Putamen (tissue), 1 donor: ENCODE data around the gene C1S.

Source experiments
- DNase-seq: peaks from one replicate; pipeline ENCODE4 v3.0.0-alpha.2; 2016; ENCODE audit warnings: low spot score

C1S gene

DNA sequence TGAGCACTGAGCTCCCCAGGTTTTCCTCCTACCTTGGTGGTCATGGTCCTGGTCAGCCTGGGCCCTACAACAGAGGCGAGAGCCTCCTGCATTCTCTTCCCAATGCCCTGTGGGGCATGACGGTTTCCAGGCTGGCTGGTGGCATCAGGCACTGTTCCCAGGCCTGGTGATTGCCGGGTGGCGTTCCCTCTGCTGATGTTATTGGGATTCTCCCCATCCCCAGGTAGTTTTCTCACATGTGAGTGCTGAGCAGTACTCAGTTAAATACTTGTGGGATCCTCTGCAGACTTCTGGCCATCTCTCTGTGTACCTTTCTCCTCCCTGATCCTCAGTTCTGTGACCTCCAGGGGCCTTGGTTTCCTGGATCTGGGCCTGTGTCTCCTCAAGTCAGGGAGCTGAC lies 16.0 kb downstream of the C1S start:
- no peak for DNase-seq

DNA sequence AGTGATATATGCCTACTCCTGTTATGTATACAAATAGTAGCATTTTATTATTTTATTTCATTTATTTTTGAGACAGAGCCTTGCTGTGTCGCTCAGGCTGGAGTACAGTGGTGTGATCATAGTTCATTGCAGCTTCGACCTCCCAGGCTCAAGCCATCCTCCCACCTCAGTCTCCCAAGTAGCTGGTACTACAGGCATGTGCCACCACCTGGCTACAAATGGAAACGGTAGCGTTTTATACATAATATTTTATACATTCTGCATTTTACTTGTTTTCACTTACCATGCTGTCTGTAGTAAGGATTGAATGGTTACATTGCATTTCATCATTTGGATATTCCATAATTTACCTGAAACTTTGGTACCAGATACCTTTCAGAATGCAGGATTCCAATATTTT lies 17.6 kb downstream of the C1S start:
- DNase-seq = no peak

DNA sequence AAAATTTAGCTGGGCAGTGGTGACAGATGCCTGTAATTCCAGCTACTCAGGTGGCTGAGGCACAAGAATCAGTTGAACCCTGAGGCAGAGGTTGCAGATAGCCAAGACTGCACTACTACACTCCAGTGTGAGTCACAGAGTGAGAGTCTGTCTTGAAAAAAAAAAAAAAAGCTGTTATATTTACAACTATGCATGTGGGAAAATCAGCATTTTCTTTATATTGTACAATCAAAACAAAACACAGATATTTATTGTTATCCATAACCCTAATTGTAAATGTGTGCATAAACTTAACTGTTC lies 19.3 kb downstream of the C1S start:
- no peak for DNase-seq

DNA sequence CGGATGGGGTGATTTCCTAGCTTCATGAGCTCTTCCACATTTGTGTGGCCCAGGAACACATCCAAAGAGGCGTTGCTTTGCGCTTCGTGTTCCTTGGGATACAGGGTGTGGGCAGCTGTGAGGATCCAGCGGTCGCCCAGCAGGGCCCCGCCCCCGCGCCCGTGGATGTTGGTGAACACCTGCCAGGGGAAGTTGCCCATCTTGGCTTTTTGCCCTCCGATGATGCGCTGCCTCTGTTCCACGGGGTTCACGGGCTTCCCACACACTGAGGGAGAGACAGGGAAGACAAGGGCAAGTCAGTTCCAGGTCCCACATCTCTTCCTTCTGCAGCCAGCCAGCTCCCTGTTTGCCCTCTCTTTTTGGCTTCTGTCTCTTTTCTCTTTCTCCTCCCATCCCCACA lies 20.5 kb downstream of the C1S start:
- no peak for DNase-seq

DNA sequence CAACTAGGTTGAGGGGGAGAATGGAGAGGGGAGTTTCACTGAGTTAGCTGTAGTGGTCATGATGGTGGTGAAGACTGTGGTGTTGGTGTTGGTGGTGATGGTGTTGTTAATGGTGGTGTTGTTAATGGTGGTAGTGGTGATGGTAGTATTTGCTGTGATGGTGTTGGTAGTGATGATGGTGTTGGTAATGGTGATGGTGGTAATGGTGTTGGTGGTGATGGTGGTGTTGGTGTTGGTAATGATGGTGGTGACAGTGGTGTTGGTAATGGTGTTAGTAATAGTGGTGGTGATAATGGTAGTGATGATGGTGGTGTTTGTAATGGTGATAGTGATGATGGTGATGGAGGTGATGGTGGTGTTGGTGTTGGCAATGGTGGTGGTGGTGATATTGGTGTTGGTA lies 22.6 kb downstream of the C1S start:
- DNase-seq = no peak

DNA sequence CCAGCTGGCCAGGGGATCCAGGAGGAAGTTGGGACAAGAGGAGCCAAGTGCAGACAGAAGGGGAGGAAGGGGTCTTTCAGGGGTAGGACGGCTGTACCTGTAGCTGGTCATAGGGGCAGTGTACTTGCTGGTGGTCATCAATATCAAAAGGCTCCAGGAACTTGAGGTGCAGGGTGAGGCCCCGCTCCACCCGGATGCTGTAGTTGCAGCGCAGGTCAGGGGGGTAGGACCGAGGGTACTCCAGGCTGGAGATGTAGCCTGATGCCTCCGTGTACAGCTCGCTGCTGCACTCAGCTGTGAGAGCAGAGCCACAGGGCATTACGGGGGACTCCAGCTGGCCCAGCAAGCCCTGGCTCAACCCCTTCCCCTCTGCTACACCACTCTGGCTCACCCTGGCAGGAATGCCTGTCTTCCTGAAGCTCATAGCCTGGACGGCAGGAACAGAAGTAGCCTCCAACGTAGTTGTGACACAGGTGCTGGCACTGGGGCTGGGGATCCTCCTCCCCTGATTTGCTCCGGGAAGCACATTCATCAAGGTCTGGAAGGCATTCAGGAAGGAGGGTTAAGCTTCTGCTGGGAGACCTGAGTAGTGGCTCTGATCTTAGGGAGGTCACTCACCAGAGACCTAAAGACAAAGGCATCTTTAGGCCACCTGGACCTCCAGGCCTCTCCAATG lies 28.8 kb downstream of the C1S start:
- no peak for DNase-seq

DNA sequence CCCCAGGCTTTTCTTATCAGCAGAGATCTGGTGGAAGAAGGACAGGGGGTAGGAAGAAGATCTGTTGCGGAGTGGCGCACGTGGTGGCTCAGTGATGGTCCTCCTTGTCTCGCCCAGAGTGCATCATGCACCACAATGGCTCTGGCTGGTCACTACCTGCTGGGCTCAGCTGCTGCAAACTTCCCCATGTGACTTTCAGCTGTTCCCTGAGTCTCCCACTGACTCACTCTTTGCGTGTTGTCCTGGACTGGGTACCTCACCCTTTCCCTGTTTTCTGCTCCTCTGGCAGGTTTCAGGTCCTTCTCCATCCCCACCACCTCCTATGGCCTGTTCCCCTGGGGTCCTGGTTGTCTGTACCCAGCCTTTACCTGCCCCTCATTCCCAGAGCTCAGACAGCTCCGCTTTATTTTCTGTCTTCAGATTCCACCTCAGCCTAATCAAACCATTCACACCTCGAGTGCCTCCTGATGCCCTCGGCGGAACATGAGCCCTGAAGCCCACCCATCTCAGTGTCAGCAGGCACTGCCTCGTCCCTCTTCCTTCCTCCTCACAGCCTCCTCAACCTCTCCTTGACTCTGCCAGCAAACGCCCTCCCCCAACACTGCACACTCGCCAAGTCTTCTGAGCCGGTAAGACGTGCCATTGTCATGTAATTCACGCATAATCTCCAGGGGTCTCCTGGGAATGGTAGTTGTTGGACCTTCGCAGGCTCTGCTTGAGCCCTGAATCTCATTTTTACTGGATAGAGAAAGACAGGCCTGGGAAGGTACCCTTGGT lies 29.9 kb downstream of the C1S start:
- no peak for DNase-seq

DNA sequence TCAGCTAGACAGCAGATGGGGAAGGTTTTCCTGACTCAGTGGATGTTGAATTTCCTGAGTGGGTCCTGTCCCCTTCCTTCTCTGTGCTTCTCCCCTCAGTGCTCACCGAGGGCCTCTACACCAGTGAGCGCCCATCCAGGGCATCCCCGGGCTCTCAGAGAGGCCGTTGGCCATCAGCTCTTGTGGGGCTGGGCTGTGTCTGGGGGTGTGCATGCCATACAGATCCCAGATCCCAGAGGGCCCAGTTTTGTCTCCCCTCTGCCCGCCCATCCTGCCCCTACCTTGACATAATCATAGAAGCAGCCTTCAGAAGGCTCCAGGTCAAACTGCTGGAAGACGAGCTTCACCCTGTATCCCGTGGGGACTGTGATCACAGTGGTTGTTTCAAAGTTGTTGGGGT lies 30.7 kb downstream of the C1S start:
- no peak for DNase-seq

DNA sequence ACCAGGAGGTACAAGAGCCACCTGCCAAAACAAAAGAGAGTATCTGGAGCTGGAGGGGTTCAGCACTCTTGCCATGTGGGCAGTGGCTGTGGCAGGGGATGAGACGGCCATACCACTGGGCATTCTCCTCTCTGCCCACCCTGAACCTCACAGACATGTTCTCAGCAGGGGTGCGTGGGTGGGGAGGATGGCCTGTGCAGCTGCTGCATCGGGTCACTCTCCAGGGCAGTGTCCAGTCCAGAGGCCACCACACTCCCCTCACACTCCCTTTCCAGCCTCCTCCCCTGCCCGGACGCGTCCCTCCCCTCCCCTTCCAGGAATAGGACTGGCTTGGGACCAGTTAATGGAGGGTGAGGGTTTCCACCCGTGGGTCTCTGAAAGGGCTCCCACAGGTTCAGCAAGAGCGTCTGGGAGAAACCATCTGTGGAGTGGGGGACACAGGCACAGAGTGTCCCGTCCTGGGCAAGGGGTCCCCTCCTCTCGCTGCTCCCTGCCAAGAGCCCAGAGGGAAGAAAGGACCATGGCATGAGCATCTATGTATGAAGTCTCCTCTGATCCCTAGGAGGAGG lies 31.2 kb downstream of the C1S start:
- no peak for DNase-seq

DNA sequence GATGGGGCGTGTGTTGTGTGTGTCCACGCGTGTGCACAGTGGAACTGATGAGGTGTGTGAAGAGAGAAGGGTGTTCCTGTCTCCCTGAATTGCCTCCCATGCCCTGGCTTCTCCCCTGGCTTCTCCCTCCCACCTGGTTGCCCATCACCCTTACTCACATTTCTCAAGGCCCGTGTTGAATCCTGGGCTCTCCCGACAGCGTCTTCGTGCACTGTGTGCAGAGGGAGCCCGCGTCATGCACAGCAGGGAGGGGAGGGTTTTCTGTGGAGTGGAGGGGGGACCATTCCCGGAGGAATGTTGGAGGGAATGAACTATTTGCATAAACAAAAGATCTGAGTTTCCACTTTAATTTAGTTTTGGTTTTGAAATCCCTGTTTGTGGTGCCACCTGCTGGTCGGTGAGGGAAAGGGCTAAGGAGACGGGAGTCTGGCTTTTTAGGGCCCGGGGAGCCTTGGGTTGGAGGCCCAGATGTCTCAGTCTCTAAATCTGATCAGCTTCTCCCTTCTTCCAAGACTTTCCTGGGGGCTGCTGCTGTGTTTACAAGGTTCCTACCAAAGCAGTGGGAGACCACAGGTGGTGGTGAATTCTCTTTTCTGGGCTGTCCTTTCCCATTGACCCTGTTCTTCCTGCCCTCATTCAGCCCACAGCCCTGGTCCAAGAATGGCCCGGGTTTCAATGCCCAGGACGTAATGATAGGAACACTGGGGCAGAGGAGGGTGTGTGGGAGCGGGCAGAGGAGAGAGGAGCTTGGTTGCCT lies 31.9 kb downstream of the C1S start, which contains the start of gene C1R:
C1R (minus strand) TSS at position 217 of the 757 bp plus-strand sequence; CDS start at position 160, 57 bp downstream.
- DNase-seq = peak; percentile 34

DNA sequence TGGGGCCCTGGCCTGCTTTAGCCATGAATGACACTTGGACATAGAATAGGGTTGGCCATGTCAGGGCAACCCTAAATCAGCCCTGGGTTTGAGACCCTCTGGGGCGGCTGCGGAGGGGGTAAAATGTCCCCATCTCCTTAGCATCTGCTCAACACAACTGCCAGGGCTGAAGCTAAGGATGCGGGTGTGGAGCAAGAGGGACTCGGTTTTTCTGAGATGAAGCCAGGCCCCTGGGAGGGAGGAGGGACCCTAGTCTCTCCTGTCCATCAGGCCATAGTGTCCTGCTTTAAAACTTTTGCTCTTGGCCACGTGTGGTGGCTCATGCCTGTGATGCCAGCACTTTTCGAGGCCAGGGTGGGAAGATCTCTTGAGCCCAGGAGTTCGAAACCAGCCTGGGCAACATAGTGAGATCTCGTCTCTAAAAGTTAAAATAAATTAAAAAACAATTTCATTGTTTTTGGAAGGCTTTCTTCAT lies 32.5 kb downstream of the C1S start:
- DNase-seq = no peak

DNA sequence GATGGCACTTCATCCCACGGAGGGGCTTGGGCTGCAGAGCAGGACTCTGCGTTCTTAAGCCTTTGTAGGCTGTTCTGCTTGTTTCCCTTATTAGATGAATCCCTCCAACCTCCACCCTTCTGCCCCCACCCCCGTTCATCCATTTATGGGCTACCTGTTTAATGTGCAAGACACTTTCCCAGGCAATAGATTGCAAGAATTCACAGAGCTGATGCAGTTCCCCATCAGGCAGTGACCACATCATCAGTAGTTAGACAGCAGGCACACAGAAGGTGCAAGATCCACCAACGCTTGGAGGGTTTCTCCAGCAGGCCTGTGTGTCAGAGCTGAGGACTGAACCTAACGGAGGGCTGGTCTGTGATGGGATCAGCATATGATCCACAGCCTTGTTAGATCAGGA lies 33.0 kb downstream of the C1S start:
- DNase-seq = no peak

DNA sequence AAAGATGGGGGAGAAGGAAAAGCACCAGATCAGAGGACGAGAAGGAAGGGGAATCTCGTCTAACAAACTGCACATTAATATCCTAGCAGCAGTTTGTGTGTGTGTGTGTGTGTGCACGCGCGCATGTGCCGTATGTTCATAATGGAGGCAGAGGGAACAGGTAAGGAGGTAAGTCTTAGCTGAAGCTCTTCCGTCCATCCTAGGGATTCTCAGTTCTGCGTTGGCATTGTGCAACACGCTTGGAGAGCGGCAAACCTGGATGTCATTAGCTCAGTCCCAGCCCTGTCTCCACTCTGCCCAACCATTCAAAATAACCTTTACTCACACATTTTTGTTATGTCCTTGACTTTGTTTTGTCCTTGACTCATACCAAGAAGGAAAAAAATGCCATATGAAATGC lies 33.4 kb downstream of the C1S start:
- no peak for DNase-seq

DNA sequence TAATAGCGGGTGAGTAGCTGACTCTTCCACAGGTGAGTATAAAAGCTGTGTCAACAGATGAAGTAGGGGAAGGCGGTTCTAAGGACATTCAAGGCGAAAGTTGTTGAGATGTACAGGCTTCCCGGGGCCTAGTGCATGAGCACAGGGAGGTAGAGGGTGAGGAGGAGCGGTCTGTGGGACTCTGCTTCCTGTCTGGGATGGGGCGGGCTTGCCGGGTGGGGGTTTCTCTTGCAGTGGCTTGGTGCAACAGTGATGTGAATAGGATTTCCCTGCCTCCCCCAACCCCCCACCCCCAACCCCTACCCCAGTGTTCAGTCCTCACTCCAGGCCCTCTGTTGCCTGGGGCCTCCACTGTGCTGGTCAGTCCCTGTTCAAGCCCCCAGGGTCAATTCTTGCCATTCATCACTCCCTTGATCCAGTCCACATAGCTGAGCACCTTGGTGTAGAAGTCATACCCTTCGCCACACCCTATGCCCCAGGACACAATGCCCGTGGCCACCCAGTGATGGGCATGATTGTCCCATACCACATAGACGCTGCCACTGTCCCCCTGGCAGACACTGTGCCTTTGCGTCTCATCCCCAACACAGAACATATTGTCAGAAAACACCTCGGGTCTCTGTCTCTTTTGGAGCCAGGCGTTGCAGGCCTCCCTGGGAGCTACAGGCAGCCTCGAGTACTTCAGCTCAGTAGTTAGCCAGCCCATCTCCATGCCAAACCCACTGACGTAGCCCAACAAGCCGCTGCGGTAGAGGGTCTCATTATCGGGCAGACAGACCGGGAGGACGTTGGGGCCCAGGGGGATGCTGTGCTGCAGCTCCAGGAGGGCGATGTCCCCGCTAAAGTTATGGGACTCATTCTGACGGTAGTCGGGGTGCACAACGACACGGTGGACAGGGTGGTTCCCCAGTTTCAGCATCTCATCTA lies 35.8 kb downstream of the C1S start:
- no peak for DNase-seq

DNA sequence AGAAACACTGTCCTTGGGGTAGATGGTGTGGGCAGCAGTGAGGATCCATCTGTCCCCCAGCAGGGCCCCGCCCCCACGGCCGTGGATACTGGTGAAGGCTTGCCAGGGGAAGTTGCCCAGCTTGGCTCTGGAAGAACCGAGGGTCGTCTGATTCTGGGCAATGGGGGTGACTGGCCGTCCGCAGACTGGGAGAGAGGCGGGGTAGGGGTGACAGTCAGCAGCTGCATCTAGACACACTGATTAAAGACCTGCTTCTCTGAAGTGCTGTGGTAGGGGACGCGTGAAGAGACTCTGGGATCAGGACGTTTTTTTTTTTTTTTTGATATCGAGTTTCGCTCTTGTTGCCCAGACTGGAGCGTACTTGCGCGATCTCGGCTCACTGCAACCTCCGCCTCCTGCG lies 36.5 kb downstream of the C1S start:
- DNase-seq = no peak

DNA sequence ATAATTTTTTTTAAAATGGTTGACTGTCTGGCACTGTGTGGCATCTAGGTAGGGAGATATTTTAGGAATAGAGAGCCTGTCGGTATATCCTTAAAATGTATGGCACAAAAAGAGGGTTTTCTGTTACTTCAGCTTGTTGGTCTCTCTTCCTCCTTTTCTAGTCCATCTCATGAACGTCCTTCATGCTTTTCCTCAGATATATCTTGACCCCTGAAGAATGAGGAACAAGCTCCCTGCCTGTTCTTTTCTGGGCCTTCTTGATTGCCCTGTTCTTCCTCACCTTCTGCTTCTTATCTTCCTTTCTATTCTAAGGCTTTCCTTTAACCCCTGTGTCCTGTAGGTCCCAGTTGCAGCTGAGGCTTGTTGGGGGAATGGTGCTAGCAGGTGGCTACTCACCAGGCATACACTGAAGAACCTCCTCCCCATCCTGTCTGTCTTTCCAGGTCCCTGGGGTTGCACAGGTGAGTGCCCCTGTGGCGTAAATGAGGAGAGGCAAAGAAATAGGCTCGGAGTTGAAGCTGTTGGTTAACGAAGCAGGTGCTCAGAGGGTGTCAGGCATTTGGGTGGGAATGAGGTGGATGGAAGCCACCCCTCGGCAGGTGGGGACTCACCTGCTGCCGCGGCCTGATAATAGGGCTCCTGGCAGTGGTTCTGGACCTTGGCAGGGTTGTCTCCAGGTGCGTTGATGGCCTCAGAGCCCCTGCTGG lies 38.9 kb downstream of the C1S start:
- no peak for DNase-seq

DNA sequence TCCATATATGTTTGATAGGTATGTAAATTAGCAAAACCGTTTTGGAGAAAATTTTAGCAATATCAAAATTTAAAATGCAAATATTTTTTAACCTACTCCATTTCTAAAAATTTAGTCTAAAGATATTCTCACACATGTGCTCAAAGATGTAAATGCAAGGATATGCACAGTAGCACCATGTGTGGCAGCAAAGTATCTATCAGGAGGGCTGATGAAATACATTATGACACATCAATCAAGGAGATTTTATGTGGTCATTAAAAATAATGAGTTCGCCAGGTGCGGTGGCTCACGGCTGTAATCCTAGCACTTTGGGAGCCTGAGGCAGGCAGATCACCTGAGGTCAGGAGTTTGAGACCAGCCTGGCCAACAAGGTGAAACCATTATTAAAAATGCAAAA lies 39.7 kb downstream of the C1S start:
- no peak for DNase-seq

DNA sequence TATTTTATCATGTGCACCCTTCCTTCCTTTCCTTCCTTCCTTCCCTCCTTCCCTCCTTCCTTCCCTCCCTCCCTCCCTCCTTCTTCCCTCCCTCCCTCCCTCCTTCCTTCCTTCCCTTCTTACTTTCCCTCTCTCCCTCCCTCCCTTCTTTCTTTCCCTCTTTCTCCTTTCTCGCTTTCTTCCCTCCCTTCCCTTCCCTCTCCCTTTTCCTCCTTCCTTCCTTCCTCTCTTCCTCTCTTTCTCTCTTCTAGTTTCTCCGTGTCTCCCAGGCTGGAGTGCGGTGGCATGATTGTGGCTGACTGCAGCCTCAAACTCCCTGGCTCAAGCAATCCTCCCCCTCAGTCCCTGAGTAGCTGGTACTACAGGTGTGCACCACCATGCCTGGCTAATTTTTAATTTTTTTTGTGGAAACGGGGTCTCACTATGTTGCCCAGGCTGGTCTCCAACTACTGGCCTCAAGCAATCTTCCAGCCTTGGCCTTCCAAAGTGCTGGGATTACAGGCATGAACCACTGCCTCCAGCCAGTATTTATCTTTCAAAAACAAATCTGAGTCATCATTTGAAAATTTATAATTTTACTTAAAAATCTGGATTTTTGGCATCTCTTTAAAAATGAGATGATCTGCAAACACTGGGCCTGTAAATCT lies 40.7 kb downstream of the C1S start:
- DNase-seq = no peak

DNA sequence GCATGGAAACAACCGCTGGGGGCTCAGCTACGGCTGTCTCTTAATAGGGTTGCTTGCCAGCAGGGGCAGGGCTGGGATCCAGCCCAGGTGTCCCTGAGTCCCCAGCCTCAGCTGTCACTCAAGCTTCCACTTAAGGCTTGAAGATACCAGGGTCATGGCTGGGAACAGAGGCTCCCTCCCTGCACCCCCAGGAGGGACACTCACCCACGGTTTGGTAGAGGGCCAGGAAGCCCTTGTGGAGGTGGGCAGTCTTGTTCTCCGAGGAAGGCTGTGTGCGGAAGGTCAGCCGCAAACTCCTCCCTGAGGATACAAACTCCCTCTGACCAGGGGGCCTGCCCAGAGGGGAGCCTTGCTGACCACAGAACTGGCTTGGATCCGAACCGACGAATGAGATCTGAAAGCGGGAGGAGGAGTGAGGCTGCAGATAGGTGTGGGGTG lies 41.2 kb downstream of the C1S start:
- no peak for DNase-seq

DNA sequence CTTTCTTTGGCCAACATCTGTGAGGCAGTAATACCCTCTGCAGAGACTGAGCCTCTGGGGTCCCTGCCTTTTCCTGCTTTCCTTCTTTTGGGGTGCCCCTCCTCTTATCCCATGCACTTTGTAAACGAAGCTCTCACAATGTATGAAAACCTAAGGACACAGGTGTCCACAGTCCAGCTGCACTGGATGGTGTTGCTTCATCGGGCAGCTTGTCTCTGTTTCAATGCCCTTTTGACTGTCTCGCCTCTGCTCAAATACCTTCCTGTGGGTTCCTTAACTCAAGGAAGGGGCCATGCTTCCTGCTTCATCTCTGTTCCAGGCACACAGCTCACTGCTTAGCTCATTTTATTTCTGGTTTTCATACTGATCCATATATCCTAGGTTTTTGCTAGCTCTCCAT lies 42.1 kb downstream of the C1S start:
- no peak for DNase-seq
